Measurements from ENCODE around the gene PCNX1.

Gene PCNX1

DNA sequence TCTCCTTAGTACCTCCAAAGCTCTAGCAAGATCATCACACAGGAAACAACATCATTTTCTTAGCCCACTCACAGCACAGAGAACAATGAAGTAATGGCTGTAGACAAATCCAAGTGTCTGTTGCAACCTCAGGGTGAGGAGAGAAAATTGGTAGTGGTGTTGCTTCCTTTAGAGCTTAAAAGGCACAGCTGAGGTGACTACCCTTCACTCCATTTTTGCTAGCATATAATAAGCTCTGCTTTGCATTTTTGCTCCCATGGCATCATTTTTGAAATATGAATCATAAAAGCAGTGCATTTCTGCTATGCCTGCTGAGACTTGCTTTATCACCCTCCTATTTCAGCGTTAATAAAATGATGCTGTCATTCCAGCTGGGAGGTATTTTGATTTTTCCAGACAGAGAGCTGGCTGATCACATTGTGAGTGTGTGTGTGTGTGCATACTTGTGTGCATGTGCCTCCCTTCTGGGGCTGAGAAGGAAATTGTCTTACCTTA, 18.5 kb upstream of the PCNX1 start:
- DNase-seq (ENCODE audit: low read depth) = peak; percentile 90

DNA sequence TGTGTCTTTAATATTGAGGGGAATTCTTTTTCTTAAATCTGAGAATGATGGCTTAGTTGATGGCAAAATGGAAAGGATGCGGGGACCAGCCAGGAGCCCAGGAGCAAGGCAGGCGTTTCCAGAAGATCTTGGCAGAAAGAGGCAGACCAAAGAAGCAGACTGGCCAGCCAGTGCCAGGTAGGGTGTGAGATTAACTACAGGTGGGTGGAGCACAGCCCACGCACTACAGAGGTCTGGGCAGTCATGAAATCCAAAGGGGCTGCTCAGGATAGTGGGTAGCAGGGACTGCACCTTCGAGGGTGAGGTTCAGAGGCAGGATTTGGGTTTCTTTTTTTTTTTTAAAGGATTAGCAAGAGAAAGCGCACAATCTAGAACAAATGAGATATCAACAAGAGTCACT, 17.7 kb upstream of the PCNX1 start:
- no peak for DNase-seq (ENCODE audit: low read depth)

DNA sequence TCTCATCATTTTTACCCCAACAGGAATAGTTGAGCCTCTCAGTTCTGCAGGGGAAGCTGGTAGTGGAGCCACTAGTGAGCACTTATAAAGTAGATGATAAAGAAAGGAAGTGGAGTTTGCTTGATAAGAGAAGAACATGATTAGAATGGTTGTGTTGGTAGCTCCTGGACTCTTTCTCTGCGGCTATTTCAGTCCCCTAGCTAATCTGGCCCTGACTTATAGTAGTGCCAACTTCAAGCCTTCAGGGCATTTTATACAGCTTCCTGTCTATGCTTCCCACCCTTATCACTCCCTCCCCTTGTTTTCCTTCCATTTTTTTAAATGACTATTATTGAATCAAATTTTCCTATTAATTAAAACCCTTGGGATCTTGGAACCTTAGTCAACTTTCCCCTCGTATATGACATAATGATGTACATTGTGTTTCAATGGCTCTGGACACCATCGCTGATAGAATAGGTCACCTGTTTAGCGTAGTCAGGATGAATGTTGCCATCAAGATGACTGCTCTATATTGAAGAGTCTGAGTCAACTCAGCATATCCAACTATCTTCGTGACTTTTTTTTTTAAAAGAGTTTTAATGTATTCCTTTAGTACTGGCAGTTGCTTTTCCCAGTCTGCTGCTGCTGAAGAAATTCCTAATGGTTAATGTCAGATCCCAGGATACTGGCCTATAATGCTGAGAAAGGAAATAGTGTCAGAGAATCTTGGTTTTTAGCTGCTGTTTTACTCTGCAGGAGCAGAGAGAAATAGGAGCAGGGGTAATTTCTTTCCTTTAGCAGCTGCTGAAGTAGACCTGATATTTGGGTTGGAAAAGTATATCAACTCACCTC, 16.2 kb upstream of the PCNX1 start:
- DNase-seq (ENCODE audit: low read depth) = no peak

DNA sequence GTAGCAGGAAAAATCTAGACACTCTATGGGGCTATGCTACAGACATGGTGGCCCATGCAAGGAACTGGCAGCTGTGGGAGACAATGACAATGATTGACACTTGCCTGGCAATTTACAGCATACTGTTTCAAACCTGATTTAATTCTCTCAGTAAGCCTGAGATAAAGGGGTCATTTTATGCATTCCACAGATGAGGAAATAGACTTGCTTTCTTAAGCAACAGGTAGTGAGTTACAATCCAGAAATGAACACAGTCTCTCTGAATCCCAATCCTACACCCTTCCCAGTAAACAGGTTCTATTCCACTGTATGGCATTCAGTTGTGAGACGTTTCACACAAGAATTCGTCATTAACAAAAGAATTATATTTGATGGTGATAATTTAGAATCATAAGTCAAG, 15.5 kb upstream of the PCNX1 start:
- DNase-seq (ENCODE audit: low read depth) = peak; percentile 51

DNA sequence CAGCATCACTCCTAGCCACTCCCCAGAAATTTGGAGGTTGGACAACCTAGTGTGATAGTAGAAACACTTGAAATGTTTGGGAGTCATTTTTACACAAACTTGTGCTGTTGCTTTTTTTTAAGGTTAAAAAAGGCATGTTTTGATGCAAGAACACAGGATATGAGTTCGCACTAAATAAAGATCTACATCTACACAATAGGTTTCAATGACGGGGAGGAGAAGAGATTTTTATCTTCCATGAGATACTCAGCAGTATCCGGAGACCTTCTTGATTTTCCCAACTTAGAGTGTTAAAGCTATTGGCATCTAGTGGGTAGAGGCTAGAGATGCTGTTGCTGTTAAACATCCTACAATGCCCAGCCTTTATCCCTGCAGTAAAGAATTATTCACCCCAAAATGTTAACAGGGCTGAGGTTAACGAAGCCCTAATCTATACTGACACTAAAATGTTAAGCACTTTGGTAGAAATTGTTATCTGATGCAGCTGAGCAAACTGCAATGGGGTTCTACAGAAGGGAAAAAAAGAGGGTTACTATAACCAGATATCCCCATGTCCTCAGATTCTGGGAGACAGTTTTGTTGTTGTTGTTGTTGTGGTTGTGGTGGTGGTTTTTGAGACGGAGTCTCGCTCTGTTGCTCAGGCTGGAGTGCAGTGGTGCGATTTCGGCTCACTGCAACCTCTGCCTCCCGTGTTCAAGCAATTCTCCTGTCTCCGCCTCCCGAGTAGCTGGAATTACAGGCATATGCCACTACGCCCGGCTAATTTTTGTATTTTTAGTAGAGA, 14.0 kb upstream of the PCNX1 start:
- DNase-seq (ENCODE audit: low read depth) = no peak

DNA sequence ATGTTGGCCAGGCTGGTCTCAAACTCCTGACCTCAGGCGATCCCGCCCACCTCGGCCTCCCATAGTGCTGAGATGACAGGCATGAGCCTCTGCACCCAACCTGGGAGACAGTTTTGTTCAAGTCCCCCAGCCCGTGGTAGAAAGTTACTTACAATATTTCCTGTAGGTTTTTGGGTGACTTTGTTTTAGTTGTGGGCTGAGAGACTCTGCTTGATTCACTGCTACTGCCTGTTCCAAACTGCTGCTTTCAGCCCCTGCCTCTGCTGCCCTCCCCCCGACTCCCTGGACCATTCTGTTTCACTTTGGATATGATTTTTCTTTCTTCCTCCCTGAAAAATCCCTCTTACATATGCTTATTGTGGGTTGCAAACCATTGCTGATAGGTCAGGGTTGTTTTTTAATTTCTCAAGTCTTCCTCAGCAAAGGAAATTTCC, 13.4 kb upstream of the PCNX1 start:
- no peak for DNase-seq (ENCODE audit: low read depth)

DNA sequence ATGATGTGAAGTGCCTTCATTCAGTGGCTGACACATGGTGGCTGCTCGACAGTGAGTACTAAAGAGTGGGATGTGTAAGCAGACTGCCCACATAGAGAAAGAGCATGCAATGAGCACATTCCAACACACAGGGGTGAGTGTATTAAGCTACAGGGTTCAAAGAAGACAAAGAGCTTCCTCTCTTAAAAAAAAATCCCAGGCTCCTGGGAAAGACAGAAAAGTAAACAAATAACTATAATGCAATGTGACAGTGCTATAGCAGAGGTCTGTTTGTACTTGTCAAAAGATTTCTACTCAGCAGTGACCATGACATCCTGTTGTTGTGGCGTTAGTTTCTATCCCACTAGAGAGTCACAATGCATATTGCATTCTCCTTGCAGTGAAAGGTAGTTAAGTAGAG, 12.4 kb upstream of the PCNX1 start:
- no peak for DNase-seq (ENCODE audit: low read depth)

DNA sequence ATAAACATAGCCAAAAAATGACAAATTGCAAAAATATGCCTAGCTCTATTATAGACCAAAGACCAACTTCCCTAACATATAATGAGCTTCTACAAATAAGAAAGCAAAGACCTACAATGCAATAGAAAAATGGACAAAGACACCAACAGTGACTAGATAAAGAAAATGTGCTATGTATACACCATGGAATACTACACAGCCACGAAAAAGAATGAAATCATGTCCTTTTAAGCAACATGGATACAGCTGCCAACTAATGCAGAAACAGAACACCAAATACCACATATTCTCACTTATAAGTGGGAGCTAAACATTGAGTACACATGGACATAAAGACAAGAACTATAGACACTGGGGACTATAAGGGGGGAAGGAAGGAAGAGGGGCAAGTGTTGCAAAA, 10.9 kb upstream of the PCNX1 start:
- DNase-seq (ENCODE audit: low read depth) = no peak

DNA sequence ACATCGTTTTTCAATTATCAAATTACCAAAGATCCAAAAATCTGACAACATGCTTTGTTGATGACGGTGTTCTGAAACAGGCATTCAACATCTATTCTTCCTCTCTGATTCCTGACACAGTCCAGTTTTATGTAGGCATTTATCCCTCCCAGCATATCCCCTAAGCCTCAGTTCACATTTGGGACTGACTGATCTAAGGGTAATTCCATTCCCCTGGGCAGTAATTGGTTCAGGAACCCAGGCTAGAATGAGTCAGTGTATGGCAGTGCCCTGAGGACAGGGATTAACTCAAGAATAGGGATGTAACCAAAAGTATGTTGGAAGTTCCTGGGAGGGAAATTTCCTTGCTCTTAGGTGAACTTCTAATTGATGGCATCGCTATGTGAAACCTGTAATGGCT, 10.3 kb upstream of the PCNX1 start:
- no peak for DNase-seq (ENCODE audit: low read depth)

DNA sequence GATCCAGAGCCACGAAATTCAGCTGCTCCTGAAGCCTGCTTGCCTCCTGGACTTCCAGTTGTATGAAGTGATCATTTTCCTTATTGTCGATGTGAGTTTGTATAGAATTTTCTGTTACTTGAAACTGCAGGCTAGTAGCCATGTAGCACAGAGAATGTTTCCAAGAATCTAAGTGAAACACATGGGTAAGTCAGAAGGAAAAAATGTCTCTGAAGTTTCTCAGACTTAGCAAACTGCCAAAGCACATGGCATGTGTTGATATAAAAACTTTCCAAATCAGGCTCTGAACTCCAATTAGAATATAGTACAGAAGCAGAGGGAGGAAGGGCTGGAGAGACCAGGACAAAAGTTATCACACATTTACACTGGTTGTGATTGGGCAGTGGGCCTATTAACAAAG, 9.8 kb upstream of the PCNX1 start:
- peak; percentile 87 for DNase-seq (ENCODE audit: low read depth)

DNA sequence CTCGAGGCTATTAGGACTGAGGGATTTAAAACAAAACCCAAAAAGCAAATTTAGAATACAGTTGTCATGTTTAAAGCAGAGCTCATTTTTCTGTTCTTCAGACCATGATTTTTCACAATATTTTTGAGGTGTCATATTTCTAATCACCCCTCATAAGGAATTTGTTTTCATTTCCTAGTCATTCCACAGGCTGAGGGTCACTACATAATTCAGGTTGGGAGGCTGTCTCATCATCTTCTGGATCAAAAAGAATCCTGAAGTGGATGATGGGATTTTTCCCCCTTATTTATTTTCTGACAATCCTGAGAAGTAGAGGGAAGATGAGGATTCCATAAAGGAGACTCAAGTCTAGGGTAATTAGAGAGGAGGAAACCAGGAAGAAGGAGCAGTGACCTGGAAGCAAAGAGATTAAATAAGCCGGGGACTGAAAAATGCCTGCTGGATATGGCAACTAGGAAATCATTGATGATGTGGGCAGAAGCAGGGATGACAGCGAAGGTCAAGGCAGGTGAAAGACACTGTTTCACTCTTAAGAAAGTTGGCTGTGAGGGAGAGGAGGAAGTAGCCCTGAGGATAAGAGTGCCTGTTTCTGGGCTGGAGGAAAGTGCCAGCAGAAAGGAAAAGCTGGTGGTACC, 9.0 kb upstream of the PCNX1 start:
- peak; percentile 22 for DNase-seq (ENCODE audit: low read depth)

DNA sequence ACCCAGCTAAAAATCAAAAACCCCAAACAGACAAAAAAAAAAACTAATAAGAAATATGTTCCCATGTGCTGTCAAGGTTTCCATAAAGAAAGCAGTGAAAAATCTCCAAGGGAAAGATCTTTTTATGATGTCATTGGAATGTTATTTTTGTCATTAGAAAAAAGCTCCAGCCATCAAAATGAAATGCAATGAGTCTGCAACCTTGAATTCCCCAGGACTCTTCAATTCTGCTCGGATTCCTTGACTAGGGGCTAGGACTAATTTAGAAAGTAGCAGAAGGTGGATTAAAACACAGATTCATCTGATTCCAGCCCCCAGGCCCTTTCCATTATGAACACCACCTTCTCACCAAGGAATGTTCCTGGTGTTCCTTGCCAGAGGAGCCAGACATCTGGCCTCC, 6.0 kb upstream of the PCNX1 start:
- peak; percentile 71 for DNase-seq (ENCODE audit: low read depth)

DNA sequence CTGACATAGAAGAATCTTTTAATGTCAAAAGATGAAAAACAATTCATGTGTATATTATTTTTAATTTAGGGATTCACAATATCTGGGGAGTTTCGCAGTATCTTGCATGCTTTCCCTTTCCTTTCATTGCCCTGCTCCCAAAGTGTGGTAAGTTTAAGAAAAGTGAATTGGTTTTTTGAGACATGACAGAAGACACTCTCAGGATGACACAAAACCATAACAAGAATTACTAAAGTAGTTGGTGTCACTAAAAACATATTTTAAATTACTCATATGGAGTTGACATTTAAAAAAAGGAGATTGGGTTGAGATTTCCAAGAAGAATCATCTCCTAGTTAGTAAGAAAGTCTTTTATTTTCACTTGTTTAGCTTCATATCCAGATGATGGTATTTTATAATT, 5.1 kb upstream of the PCNX1 start:
- DNase-seq (ENCODE audit: low read depth) = no peak

DNA sequence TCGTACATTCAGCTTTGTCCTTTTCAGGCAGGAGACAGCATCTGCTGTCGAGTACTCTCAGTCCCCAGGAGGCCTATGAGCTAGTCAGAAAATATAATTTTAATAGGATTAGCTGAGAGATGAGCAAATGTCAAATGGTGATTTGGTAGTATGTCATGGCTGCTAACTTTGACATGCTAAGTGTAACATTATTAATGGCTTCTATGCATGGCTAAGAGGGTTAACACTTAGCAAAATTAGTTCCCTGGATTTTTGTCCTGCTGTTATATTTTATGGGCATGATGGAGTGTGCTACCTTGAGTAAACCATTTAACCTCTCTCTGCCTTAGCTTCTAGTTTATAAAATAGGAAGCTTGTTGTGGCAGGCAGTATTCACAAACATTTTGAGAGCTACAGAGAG, 2.9 kb upstream of the PCNX1 start:
- no peak for DNase-seq (ENCODE audit: low read depth)

DNA sequence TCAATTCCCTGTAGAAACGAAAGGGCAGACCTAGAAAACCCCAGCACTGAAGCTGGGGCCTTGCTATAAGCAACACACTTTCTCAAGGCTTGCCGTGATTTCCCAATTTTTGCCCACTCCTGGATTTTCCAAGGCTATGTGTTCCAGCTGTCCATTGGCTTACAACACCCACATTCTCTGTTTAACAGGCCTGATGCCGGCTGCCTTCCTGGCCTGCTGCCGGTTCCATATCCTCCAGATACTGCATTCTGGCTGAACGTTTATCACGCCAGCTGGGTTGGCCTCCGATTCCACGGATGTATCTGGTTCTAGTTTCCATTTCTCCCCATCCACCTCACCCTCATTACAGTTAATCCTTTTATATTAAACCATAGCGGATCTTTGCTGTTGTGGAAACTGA, 2.0 kb upstream of the PCNX1 start:
- DNase-seq (ENCODE audit: low read depth) = peak; percentile 80

DNA sequence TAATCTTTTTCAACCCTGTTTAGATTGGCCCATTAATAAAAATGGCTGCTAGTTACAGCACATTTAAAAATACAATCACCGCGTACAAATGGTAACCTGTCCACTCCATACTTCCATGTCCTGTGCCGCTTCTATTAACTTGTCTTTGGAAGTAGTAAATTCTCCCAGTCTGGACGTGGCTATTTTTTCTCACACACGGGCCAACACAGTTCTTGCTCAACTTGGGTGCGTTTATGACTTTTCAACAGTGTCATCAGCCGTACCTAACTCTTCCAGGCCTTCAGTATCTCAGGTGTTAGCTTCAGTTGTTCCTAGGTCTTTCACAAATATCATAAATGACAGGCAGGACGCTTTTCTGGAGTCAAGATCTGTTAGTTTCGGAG, 475 bp upstream of the PCNX1 start:
- DNase-seq (ENCODE audit: low read depth) = no peak

DNA sequence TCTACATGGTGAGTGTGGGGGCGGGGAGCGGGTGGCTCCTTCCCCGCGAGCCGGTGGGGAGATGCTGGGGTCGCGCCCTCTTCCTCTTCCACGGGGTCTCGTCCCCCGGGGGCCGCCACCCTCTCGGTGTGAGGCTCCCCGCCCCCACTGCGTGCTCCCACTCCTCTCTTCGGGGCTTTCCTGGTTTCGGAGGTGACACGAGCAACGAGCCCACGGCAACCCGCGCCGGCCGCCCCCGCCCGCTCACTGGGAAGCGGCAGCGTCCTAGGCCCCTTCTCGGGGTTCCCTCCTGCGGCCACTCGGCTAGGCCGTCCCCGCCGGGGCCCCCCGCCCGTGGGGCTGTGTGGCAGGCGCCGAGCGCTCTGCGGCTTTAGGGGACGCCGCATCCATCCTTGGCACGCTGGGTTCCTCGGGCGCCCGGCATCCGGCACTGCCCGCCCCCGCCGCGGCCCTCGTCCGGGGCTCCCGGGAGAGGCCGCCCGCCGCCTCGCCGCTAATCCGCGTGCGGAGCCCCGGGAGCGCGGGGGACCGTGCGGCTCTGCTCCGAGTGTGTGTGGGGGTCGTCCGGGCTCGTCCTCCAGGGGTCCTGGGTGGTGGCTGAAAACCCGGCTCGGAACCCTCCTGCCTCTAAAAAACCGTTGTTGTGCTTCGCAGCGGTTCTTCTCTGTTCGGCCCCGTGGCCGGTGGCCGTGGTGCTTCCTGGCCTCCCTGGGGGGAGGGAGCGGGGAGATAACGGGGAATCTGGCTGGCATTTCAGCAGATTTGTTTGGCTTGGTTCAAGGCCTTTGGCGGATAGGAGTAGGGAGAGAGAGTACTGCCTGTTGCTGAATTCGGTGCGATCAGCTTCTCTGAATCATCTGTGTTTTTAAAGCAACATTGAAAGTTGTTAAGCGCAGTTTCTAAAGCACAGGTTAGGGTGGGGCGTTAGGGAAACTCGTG, 1.0 kb downstream of the PCNX1 start:
- peak; percentile 74 for DNase-seq (ENCODE audit: low read depth)

DNA sequence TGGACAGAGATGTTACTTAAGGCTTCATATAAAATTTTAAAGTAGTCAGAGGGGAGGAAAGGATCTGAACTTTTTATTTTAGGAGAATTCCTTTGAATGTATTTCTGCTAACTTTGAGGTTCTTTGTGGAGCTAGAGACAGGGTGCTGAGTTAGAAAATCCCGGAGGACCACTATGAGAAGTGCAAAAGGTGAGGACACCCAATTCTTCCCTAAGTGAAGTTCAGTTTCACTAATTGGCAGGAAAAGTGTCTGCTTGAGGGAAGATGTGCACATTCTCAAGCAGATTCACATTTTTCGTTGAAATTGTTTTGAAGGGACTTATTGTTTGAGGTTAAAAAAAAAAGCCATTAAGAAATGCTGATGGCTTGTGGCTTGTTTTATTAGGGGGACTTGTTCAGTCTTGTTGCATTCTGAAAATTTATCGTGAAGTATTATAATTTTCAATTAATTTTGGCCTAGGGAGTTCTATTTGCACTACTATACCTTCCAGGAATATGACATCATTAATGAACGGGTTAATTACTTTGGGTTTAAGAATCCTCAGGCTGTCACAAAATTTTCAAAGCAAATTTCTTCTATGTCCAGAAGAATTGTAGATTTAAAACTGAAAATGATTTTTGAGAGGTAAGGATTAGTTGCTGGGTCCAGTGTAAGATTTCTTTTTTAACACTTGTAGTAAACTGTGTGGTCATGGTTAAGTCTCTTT, 1.8 kb downstream of the PCNX1 start:
- no peak for DNase-seq (ENCODE audit: low read depth)

DNA sequence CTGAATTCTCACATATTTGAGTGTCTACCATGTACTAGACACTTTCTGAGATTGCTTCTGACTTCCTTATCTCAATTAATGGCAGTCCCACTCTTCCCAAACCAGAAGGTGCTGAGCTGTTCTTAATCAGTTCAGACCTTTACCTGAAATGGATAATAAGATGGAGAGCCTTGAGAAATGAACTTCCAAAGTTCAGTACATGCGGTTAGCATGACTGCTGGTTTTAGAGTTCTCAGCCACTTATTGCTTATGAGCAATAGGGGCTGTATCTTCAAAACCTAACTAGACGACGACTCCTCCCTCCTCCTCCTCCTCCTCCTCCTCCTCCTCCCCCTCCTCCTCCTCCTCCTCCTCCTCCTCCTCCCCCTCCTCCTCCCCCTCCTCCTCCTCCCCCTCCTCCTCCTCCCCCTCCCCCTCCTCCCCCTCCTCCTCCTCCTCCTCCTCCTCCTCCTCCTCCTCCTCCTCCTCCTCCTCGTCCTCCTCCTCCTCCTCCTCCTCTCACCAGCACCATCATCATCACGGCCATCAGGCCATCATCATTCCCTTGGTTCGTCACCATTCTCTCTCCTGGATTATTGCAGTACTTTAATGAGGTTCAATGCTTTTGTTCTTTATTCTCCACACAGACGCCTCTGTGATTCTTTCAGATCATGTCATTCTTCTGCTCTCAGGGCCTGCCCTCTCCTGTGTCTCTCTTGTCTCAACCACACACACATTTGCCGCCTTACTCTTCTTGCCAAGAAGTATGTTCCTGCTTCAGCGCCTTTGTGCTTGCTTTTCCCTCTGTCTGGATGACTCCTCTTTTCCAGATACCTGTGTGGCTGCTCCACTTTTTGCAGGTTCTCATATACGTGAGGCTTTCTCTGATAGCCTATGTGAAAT, 2.7 kb downstream of the PCNX1 start:
- peak; percentile 16 for DNase-seq (ENCODE audit: low read depth)

DNA sequence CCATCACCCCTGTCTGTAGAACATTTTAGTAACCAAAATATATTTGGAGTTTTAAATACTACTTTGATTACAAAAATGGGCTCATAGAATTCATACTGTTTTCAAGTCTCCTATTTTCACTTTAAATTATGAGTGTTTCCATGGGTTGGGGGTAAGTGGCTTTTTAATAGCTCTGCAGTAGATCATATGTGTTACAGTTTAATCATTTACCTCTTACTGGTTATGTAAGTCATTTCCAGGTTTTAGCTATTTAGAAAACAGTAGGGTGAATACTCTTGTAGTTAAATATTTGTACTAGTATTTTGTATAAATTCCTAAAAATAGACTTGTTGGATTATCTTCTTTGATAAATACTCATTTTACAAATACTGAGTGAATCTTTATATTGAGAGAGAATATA, 8.2 kb downstream of the PCNX1 start:
- DNase-seq (ENCODE audit: low read depth) = no peak

Measured in iris pigment epithelial cell (primary cell).